GM19239 (cell line): ENCODE measurements around the gene DTNBP1.

Experiments used
- DNase-seq: peaks from one replicate; pipeline ENCODE4 v3.0.0; 2011; ENCODE audit warnings: low spot score; ENCODE audit not compliant: insufficient read length
- FAIRE-seq: peaks from 2 replicates; lab custom pipeline; 2011; peaks lifted over from hg19 to GRCh38; lab: Jason Lieb, UNC

DTNBP1 gene

GRCh38 chr6:15521582-15521981 lies 141.2 kb downstream of the DTNBP1 start:
- FAIRE-seq, result no peak

GRCh38 chr6:15520626-15521203 lies 142.1 kb downstream of the DTNBP1 start:
- DNase-seq (no peak), FAIRE-seq (no peak)

More at GRCh38 chr6:15521582-15521981, 141.2 kb downstream of the DTNBP1 start:
- DNase-seq, result no peak

- FAIRE-seq, result no peak
- DNase-seq, result no peak
Measured at GRCh38 chr6:15519681-15520080, 143.1 kb downstream of the DTNBP1 start.

- no peak for DNase-seq
- FAIRE-seq, result no peak
Measured at GRCh38 chr6:15518878-15519277, 143.9 kb downstream of the DTNBP1 start.

- DNase-seq (no peak), FAIRE-seq (no peak)
Measured at GRCh38 chr6:15518057-15518456, 144.8 kb downstream of the DTNBP1 start.

DNA sequence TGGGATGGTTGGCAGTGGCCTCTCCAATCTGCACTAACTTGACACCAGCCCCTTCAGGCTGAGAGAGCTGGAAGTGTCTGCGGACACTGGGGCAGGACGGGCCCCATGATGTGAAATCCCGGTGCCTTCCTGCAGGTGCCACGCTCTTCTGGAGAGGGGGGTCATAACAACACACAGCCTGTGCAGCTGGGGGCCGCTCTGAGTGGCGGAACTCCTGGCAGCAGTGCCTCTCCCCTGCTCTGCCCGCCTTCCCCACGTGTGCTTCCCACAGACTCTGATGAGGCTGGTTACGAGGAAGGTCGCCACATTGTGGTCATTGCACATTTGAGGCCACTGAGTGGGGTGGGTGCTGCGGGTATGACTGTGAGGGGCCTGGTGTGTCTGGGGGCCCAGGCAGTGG lies 145.2 kb downstream of the DTNBP1 start:
- DNase-seq, result no peak
- FAIRE-seq, result no peak

GRCh38 chr6:15516923-15517560 lies 145.8 kb downstream of the DTNBP1 start:
- FAIRE-seq (no peak), DNase-seq (no peak)

- DNase-seq (no peak), FAIRE-seq (no peak)
Measured at GRCh38 chr6:15516378-15516777, 146.4 kb downstream of the DTNBP1 start.

DNA sequence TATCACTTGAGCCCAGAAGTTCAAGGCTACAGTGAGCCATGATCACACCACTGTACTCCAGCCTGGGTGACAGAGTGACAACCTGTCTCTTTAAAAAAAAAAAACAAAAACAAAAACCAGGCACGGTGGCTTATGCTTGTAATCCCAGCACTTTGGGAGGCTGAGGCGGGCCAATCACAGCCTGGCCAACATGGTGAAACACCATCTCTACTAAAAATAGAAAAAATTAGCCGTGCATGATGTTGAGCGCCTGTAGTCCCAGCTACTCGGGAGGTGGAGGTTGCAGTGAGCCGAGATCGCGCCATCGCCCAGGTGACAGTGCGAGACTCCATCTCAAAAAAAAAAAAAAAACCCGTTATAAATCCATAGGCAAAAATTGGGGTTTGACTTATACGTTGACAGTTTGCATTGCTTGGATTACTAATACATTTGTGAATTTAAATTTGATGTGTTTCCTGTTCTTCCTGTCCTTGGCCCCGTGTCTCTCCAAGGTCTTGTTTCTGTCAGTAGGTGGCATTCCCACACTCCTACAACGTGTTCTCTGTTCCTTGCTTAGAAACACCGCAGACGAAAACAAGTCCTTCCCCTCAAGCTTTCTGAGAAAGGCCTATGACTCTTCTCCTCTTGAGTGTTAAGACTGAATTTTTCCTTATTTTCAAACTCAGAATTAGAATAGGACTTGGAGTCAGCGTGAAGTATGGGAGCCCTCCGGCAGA lies 147.0 kb downstream of the DTNBP1 start:
- FAIRE-seq (no peak), DNase-seq (no peak)

GRCh38 chr6:15515226-15515625 lies 147.6 kb downstream of the DTNBP1 start:
- DNase-seq (no peak), FAIRE-seq (no peak)

GRCh38 chr6:15513801-15514711 lies 148.8 kb downstream of the DTNBP1 start:
- FAIRE-seq (no peak), DNase-seq (no peak)

DNA sequence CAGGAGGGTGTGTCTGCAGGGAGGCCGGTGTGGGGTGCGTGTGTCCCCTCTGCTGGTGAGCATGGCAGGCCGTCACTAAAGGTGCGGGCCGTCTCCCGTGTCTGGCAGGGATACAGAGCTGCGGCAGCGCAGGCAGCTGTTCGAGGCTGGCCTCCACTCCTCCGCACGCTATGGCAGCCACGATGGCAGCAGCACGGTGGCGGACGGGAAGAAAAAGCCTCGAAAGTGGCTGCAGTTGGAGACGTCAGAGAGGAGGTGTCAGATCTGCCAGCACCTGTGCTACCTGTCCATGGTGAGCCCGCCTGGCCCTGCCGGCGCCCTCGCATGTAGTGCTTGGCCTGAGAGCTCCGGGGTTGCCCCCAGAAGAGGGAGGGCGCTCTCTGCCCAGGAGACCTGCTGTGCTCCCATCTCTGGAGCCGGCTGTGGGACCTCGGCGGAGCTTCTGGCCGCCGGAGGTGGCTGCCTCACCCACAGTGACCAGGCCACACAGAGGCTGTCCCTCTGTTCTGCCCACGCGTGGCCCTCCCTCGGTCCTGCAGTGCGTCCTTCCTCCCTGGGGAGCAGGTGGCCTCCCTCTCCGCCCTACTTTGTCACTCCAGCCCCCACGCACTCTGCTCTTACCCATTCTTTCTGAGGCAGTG lies 149.6 kb downstream of the DTNBP1 start:
- FAIRE-seq (no peak), DNase-seq (no peak)

GRCh38 chr6:15512721-15513120 lies 150.1 kb downstream of the DTNBP1 start:
- FAIRE-seq (no peak), DNase-seq (no peak)

- FAIRE-seq (no peak), DNase-seq (no peak)
Measured at GRCh38 chr6:15512126-15512525, 150.7 kb downstream of the DTNBP1 start.

- FAIRE-seq, result no peak
- DNase-seq, result no peak
Measured at GRCh38 chr6:15511248-15512125, 151.3 kb downstream of the DTNBP1 start.

GRCh38 chr6:15510536-15511247 lies 152.1 kb downstream of the DTNBP1 start:
- DNase-seq, result no peak

DNA sequence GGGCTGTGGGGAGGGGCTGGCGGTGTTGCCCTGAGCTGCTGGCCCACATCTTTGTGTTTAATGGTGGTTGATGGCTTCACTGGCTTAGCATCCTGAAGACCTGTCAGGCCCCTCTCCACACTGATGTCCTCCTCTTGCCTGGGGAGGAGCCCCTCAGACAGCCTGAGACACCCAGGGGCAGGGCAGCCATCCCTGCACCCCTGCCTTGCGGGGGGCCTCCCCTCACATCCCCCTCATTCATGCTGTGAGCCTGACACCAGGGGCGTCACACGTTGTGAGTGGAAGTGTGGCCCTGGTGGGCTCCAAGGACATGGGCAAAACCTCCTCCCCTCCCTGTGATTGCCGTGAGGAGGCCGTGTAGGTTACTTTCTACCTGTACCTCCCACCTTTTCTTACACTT lies 152.7 kb downstream of the DTNBP1 start:
- FAIRE-seq, result no peak
- DNase-seq, result no peak

More at GRCh38 chr6:15510536-15511247, 152.1 kb downstream of the DTNBP1 start:
- FAIRE-seq, result no peak

GRCh38 chr6:15509335-15509933 lies 153.4 kb downstream of the DTNBP1 start:
- DNase-seq (no peak), FAIRE-seq (no peak)
